ENCODE results near the gene PRRC2B.
"Not testable (repeated sequence)": the region's sequence is repeated elsewhere in the genome, so short reads cannot be mapped to it uniquely, and the experiment has no call there.

DNA sequence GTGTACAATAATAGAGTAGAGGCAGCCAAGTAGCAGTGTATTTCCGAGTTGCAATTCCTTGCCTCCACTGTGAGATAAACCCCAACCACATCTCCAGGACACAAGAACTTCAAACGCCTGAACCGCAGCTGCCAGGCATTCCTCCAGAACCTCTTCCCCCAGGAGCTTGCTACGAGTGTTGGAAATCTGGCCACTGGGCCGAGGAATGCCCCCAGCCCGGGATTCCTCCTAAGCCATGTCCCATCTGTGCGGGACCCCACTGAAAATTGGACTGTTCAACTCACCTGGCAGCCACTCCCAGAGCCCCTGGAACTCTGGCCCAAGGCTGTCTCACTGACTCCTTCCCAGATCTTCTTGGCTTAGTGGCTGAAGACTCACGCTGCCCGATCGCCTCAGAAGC is 155.3 kb downstream of the PRRC2B start:
- not testable (repeated sequence) for TF ChIP-seq CTCF (IDR thresholded peaks at IDR 0.05); POLR2AphosphoS5 (IDR thresholded peaks at IDR 0.05); POLR2A (IDR thresholded peaks at IDR 0.05); EP300 (IDR thresholded peaks at IDR 0.05; ENCODE audit: low read depth)

All from transverse colon (tissue), 4 donors.